Activated CD4-positive, alpha-beta T cell treated with anti-CD3 and anti-CD28 coated beads, Interleukin-2, amount 50 U/mL, for 1 hour (primary cell): Measurements from ENCODE around the gene PGAP1.

Experiments
- DNase-seq: peaks from one replicate; pipeline ENCODE4 v3.0.0-alpha.2; 2020

PGAP1 gene

GRCh38 chr2:196926562-196927375 is at the start of gene PGAP1:
Gene PGAP1 (minus strand): TSS chr2:196926707. CDS start chr2:196926616, 91 bp downstream.
- peak; percentile 75 for DNase-seq

GRCh38 chr2:196974970-196975369 is 48.5 kb upstream of the PGAP1 start:
- no peak for DNase-seq

- DNase-seq = no peak
These were observed 45.2 kb upstream of the PGAP1 start for GRCh38 chr2:196971574-196972279.

GRCh38 chr2:196970099-196970498 is 43.6 kb upstream of the PGAP1 start:
- DNase-seq = no peak

- DNase-seq = no peak
These were observed 42.0 kb upstream of the PGAP1 start for GRCh38 chr2:196968516-196968915.

GRCh38 chr2:196967775-196968174 is 41.3 kb upstream of the PGAP1 start:
- DNase-seq = no peak

- no peak for DNase-seq
These were observed 40.6 kb upstream of the PGAP1 start for GRCh38 chr2:196967116-196967515.

- no peak for DNase-seq
These were observed 39.6 kb upstream of the PGAP1 start for GRCh38 chr2:196966061-196966460.

GRCh38 chr2:196965651-196966050 is 39.1 kb upstream of the PGAP1 start:
- DNase-seq = no peak

- DNase-seq = no peak
These were observed 37.5 kb upstream of the PGAP1 start for GRCh38 chr2:196963961-196964360.

GRCh38 chr2:196963043-196963442 is 36.5 kb upstream of the PGAP1 start:
- DNase-seq = no peak

GRCh38 chr2:196962325-196962724 is 35.8 kb upstream of the PGAP1 start:
- no peak for DNase-seq

GRCh38 chr2:196961889-196962288 is 35.4 kb upstream of the PGAP1 start:
- no peak for DNase-seq

- no peak for DNase-seq
These were observed 33.3 kb upstream of the PGAP1 start for GRCh38 chr2:196959734-196960338.

GRCh38 chr2:196959281-196959680 is 32.8 kb upstream of the PGAP1 start:
- DNase-seq = no peak

GRCh38 chr2:196957881-196958525 is 31.5 kb upstream of the PGAP1 start:
- DNase-seq = no peak

GRCh38 chr2:196957442-196957841 is 30.9 kb upstream of the PGAP1 start:
- no peak for DNase-seq

GRCh38 chr2:196956069-196956468 is 29.6 kb upstream of the PGAP1 start:
- DNase-seq = no peak

GRCh38 chr2:196955036-196955435 is 28.5 kb upstream of the PGAP1 start:
- no peak for DNase-seq

GRCh38 chr2:196954001-196954400 is 27.5 kb upstream of the PGAP1 start:
- DNase-seq = no peak

- no peak for DNase-seq
These were observed 26.4 kb upstream of the PGAP1 start for GRCh38 chr2:196952936-196953335.

GRCh38 chr2:196951973-196952372 is 25.5 kb upstream of the PGAP1 start:
- DNase-seq = no peak

- no peak for DNase-seq
These were observed 22.6 kb upstream of the PGAP1 start for GRCh38 chr2:196949116-196949515.
